GM12878 (cell line): ENCODE results near the gene TBL3. TPM values are rescaled to one million over a fixed set of nuclear protein-coding genes. Genes with fewer than 3 reads are reported as not detected.

Experiments used
- CEBPB ChIP-seq, 2 experiments: fragments of 150-350 bp in 1 of 2; IDR thresholded peaks; 2 replicates each; pipeline ENCODE4 v1.6.1; 2012 to 2014; ENCODE audit warnings: low read depth in 2 of 2, low read length in 2 of 2, borderline replicate concordance in 1 of 2, inconsistent platforms in 1 of 2
- CREM ChIP-seq: IDR thresholded peaks from 2 replicates; pipeline ENCODE4 v1.6.1; 2014; ENCODE audit warnings: antibody characterized with exemption, low read depth
- KLF5 ChIP-seq: fragments of 450-650 bp; IDR thresholded peaks from 2 replicates; pipeline ENCODE4 v1.6.1; 2014; ENCODE audit warnings: mild to moderate bottlenecking; ENCODE audit not compliant: partially characterized antibody
- NR2F1 ChIP-seq: fragments of 450-650 bp; conservative IDR thresholded peaks from 2 replicates; pipeline ENCODE4 v1.6.1; 2017; ENCODE audit warnings: mild to moderate bottlenecking
- NRF1 ChIP-seq: conservative IDR thresholded peaks from 2 replicates; pipeline ENCODE4 v1.6.1; 2011; ENCODE audit warnings: mild to moderate bottlenecking, low read depth, low read length, improper control_type of control experiment
- POLR2A ChIP-seq: IDR thresholded peaks from 2 replicates; pipeline ENCODE4 v1.6.1; 2011; ENCODE audit warnings: low read depth, mild to moderate bottlenecking, low read length
- RB1 ChIP-seq: fragments of 450-650 bp; formaldehyde crosslinking; IDR thresholded peaks from 2 replicates; pipeline ENCODE4 v1.6.1; 2017; ENCODE audit warnings: mild to moderate bottlenecking, borderline replicate concordance
- SMAD1 ChIP-seq: fragments of 450-650 bp; IDR thresholded peaks from 2 replicates; pipeline ENCODE4 v1.6.1; 2018; ENCODE audit warnings: mild to moderate bottlenecking, low read depth; ENCODE audit not compliant: partially characterized antibody
- SREBF1 ChIP-seq: IDR thresholded peaks from 2 replicates; pipeline ENCODE4 v1.6.1; 2012; ENCODE audit warnings: mild to moderate bottlenecking, low read length
- STAT3 ChIP-seq: IDR thresholded peaks from 2 replicates; pipeline ENCODE4 v1.6.1; 2011; ENCODE audit warnings: low read depth, low read length, improper control_type of control experiment
- YY1 ChIP-seq: IDR thresholded peaks from 2 replicates; pipeline ENCODE4 v1.6.1; 2011; ENCODE audit warnings: low read depth, mild to moderate bottlenecking, low read length
- ZNF274 ChIP-seq: IDR thresholded peaks from one replicate; pipeline ENCODE4 v1.8.0; 2011; ENCODE audit not compliant: insufficient read length, insufficient read depth
- polyA plus RNA-seq, 11 experiments: library from polyadenylated mRNA; depleted of rRNA in 4 of 11; unstranded in 6 of 11; stranded (reverse) in 5 of 11; fragments of >200 nt; fragmentation: Nextera tagmentation in 4 of 11; fragmentation: Illumina TruSeq in 1 of 11; extraction: Ambion mirVana in 4 of 11; extraction: Trizol in 1 of 11; gene quantifications; 1 replicate in 1 of 11; 2 replicates in 10 of 11; pipeline versions ENCODE4 v1.2.1 to v1.2.3, GENCODE V29; 2011 to 2016; ENCODE audit warnings: inconsistent platforms in 2 of 11, missing spikeins in 2 of 11, low read depth in 1 of 11
- total RNA-seq, 4 experiments: library from RNA; depleted of rRNA in 3 of 4; stranded (reverse); fragments of >200 nt in 3 of 4; fragmentation: Illumina TruSeq in 1 of 4; extraction: Trizol in 1 of 4; gene quantifications; 2 replicates each; pipeline versions ENCODE4 v1.2.1 to v1.2.3, GENCODE V29; 2013 to 2021
- TF ChIP-seq, protein P1 (sequence below): fragments of 450-650 bp; conservative IDR thresholded peaks from 2 replicates; pipeline ENCODE4 v1.6.1; 2017; ENCODE audit warnings: mild to moderate bottlenecking, moderate library complexity
- TF ChIP-seq, protein P2 (sequence below): fragments of 450-650 bp; IDR thresholded peaks from 2 replicates; pipeline ENCODE4 v1.6.1; 2017; ENCODE audit warnings: mild to moderate bottlenecking, moderate library complexity
- TF ChIP-seq, protein P3 (sequence below): fragments of 450-650 bp; IDR thresholded peaks from 2 replicates; pipeline ENCODE4 v1.6.1; 2017; ENCODE audit warnings: antibody characterized with exemption, mild to moderate bottlenecking, moderate library complexity
- TF ChIP-seq, protein P4 (sequence below): IDR thresholded peaks from 2 replicates; pipeline ENCODE4 v1.6.1; 2012; ENCODE audit warnings: low read length, inconsistent platforms
- TF ChIP-seq, protein P5 (sequence below): IDR thresholded peaks from 2 replicates; pipeline ENCODE4 v1.6.1; 2011; ENCODE audit warnings: low read depth, mild to moderate bottlenecking, low read length, moderate library complexity, borderline replicate concordance; ENCODE audit errors: extremely low read depth
- TF ChIP-seq, protein P6 (sequence below): IDR thresholded peaks from 2 replicates; pipeline ENCODE4 v1.6.1; 2012; ENCODE audit warnings: low read depth, low read length, improper control_type of control experiment

The TBL3 gene
- total and polyA plus RNA-seq, 10 of the 15 experiments (the other 5 are each of a cell fraction or from before 2014, with no cell fraction given) = 1.2 to 101 (median 34.2) TPM

DNA sequence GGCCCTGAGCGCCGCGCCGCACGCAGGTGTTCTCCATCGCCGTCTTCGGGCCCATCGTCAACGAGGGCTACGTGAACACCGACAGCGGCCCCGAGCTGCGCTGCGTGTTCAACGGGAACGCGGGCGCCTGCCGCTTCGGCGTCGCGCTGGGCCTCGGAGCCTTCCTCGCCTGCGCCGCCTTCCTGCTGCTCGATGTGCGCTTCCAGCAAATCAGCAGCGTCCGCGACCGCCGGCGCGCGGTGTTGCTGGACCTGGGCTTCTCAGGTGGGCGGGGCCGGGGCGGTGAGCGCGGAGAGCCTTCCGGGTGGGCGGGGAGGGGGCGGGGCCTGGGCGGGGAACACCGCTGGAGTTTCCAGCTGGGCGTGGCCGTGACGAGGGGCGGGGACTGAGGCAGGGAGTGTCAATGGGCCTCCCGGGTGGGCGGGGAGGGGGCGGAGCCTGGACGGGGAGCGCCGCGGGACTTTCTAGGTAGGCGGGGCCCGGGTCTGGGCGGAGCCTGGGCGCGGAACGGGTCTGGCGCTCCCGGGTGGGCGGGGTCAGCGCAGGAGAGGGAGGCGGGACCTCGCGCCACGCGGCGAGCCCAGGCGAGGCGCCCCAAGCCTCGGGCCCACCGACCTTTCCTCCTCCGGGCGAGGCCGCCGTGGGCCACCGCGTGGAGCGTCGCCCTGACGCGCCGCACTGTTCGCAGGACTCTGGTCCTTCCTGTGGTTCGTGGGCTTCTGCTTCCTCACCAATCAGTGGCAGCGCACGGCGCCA, 20.3 kb downstream of the TBL3 start (continued):
- TF ChIP-seq, protein P1, sequence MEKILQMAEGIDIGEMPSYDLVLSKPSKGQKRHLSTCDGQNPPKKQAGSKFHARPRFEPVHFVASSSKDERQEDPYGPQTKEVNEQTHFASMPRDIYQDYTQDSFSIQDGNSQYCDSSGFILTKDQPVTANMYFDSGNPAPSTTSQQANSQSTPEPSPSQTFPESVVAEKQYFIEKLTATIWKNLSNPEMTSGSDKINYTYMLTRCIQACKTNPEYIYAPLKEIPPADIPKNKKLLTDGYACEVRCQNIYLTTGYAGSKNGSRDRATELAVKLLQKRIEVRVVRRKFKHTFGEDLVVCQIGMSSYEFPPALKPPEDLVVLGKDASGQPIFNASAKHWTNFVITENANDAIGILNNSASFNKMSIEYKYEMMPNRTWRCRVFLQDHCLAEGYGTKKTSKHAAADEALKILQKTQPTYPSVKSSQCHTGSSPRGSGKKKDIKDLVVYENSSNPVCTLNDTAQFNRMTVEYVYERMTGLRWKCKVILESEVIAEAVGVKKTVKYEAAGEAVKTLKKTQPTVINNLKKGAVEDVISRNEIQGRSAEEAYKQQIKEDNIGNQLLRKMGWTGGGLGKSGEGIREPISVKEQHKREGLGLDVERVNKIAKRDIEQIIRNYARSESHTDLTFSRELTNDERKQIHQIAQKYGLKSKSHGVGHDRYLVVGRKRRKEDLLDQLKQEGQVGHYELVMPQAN = peak; percentile 13; the same call in 1 of the 2 replicates
- TF ChIP-seq CEBPB (IDR thresholded peaks at IDR 0.05; ENCODE audit: borderline replicate concordance in 1 of 2, low read depth in 2 of 2, low read length in 2 of 2) (no peak), SREBF1 (no peak), KLF5 (peak; percentile 35), SMAD1 (no peak), NR2F1 (peak; percentile 17), POLR2A (peak; percentile 84), NRF1 (no peak), STAT3 (no peak), YY1 (0 out of 2 replicates have a peak, but pooled peaks have one; percentile 6), ZNF274 (no peak), RB1 (peak; percentile 11; the same call in 1 of the 2 replicates), CREM (no peak)
- TF ChIP-seq, protein P2, sequence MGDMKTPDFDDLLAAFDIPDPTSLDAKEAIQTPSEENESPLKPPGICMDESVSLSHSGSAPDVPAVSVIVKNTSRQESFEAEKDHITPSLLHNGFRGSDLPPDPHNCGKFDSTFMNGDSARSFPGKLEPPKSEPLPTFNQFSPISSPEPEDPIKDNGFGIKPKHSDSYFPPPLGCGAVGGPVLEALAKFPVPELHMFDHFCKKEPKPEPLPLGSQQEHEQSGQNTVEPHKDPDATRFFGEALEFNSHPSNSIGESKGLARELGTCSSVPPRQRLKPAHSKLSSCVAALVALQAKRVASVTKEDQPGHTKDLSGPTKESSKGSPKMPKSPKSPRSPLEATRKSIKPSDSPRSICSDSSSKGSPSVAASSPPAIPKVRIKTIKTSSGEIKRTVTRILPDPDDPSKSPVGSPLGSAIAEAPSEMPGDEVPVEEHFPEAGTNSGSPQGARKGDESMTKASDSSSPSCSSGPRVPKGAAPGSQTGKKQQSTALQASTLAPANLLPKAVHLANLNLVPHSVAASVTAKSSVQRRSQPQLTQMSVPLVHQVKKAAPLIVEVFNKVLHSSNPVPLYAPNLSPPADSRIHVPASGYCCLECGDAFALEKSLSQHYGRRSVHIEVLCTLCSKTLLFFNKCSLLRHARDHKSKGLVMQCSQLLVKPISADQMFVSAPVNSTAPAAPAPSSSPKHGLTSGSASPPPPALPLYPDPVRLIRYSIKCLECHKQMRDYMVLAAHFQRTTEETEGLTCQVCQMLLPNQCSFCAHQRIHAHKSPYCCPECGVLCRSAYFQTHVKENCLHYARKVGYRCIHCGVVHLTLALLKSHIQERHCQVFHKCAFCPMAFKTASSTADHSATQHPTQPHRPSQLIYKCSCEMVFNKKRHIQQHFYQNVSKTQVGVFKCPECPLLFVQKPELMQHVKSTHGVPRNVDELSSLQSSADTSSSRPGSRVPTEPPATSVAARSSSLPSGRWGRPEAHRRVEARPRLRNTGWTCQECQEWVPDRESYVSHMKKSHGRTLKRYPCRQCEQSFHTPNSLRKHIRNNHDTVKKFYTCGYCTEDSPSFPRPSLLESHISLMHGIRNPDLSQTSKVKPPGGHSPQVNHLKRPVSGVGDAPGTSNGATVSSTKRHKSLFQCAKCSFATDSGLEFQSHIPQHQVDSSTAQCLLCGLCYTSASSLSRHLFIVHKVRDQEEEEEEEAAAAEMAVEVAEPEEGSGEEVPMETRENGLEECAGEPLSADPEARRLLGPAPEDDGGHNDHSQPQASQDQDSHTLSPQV = peak; percentile 78; the same call in 1 of the 2 replicates
- TF ChIP-seq, protein P3, sequence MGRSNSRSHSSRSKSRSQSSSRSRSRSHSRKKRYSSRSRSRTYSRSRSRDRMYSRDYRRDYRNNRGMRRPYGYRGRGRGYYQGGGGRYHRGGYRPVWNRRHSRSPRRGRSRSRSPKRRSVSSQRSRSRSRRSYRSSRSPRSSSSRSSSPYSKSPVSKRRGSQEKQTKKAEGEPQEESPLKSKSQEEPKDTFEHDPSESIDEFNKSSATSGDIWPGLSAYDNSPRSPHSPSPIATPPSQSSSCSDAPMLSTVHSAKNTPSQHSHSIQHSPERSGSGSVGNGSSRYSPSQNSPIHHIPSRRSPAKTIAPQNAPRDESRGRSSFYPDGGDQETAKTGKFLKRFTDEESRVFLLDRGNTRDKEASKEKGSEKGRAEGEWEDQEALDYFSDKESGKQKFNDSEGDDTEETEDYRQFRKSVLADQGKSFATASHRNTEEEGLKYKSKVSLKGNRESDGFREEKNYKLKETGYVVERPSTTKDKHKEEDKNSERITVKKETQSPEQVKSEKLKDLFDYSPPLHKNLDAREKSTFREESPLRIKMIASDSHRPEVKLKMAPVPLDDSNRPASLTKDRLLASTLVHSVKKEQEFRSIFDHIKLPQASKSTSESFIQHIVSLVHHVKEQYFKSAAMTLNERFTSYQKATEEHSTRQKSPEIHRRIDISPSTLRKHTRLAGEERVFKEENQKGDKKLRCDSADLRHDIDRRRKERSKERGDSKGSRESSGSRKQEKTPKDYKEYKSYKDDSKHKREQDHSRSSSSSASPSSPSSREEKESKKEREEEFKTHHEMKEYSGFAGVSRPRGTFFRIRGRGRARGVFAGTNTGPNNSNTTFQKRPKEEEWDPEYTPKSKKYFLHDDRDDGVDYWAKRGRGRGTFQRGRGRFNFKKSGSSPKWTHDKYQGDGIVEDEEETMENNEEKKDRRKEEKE = no peak
- TF ChIP-seq, protein P4, sequence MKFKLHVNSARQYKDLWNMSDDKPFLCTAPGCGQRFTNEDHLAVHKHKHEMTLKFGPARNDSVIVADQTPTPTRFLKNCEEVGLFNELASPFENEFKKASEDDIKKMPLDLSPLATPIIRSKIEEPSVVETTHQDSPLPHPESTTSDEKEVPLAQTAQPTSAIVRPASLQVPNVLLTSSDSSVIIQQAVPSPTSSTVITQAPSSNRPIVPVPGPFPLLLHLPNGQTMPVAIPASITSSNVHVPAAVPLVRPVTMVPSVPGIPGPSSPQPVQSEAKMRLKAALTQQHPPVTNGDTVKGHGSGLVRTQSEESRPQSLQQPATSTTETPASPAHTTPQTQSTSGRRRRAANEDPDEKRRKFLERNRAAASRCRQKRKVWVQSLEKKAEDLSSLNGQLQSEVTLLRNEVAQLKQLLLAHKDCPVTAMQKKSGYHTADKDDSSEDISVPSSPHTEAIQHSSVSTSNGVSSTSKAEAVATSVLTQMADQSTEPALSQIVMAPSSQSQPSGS = no peak
- TF ChIP-seq, protein P5, sequence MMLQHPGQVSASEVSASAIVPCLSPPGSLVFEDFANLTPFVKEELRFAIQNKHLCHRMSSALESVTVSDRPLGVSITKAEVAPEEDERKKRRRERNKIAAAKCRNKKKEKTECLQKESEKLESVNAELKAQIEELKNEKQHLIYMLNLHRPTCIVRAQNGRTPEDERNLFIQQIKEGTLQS = no peak
- TF ChIP-seq, protein P6, sequence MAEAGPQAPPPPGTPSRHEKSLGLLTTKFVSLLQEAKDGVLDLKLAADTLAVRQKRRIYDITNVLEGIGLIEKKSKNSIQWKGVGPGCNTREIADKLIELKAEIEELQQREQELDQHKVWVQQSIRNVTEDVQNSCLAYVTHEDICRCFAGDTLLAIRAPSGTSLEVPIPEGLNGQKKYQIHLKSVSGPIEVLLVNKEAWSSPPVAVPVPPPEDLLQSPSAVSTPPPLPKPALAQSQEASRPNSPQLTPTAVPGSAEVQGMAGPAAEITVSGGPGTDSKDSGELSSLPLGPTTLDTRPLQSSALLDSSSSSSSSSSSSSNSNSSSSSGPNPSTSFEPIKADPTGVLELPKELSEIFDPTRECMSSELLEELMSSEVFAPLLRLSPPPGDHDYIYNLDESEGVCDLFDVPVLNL = no peak
